ENCODE measurements around the gene RPL11.

DNA sequence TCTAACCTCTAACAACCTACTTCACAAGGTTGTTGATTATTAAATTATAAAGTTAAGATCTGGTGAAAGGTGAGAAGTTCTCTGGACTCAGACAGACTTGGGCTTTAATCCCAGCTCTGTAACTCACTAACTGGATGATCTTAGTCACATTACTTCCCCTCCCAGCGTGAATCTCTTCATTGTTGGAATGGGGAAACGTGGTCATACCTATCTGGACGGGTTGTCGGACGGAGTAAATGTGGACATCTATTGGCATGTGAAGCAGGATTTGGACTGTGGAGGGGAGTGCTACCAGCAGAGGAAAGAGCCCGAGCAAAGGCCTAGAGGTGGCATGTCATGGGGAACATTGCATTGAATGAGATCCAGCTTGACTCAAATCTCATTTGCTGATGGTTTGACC, 45.1 kb upstream of the RPL11 start:
- TF ChIP-seq, protein P1, sequence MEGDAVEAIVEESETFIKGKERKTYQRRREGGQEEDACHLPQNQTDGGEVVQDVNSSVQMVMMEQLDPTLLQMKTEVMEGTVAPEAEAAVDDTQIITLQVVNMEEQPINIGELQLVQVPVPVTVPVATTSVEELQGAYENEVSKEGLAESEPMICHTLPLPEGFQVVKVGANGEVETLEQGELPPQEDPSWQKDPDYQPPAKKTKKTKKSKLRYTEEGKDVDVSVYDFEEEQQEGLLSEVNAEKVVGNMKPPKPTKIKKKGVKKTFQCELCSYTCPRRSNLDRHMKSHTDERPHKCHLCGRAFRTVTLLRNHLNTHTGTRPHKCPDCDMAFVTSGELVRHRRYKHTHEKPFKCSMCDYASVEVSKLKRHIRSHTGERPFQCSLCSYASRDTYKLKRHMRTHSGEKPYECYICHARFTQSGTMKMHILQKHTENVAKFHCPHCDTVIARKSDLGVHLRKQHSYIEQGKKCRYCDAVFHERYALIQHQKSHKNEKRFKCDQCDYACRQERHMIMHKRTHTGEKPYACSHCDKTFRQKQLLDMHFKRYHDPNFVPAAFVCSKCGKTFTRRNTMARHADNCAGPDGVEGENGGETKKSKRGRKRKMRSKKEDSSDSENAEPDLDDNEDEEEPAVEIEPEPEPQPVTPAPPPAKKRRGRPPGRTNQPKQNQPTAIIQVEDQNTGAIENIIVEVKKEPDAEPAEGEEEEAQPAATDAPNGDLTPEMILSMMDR (IDR thresholded peaks at IDR 0.05; ENCODE audit: low read depth, low read length, poor library complexity, severe bottlenecking), result no peak
- no peak for TF ChIP-seq EZH2phosphoT487 (IDR thresholded peaks at IDR 0.05; ENCODE audit: borderline replicate concordance, low read length)

Measured in DOHH2 (cell line).